Activated CD8-positive, alpha-beta T cell treated with anti-CD3 and anti-CD28 coated beads for 36 hours (primary cell): ENCODE data around the gene FARP1. TPM values are rescaled to one million over a fixed set of nuclear protein-coding genes. Genes with fewer than 3 reads are reported as not detected.

Experiments used
- ATAC-seq: fragments of 200-7000 bp; cut with Tn5 transposase; one replicate; pipeline ENCODE4 v1.10.0; 2021; ENCODE audit warnings: mild to moderate bottlenecking, moderate library complexity
- CTCF ChIA-PET: fragments of 350-600 bp; sonication (Branson Sonifier 250); formaldehyde crosslinking; loops from one replicate; lab custom pipeline; 2021; ENCODE audit warnings: antibody characterized with exemption; lab: Charles Lee
- POLR2A ChIA-PET: fragments of 350-600 bp; sonication (Branson Sonifier 250); formaldehyde crosslinking; loops from one replicate; lab custom pipeline; 2021; ENCODE audit warnings: antibody characterized with exemption; lab: Charles Lee
- DNase-seq: peaks from one replicate; pipeline ENCODE4 v3.0.0-alpha.2; 2020
- H3K27ac Mint-ChIP-seq: one replicate; pipeline ENCODE4 v1.8.0; 2021; ENCODE audit warnings: mild to moderate bottlenecking, mixed read lengths
- H3K27me3 Mint-ChIP-seq: one replicate; pipeline ENCODE4 v1.8.0; 2021; ENCODE audit warnings: mixed read lengths
- H3K36me3 Mint-ChIP-seq: one replicate; pipeline ENCODE4 v1.8.0; 2021; ENCODE audit warnings: low read depth, mixed read lengths
- H3K4me1 Mint-ChIP-seq: one replicate; pipeline ENCODE4 v1.8.0; 2021; ENCODE audit warnings: low read depth, mixed read lengths
- H3K4me3 Mint-ChIP-seq: one replicate; pipeline ENCODE4 v1.8.0; 2021; ENCODE audit warnings: mild to moderate bottlenecking, moderate library complexity, mixed read lengths
- H3K9me3 Mint-ChIP-seq: one replicate; pipeline ENCODE4 v1.8.0; 2021; ENCODE audit warnings: mixed read lengths
- CTCF ChIP-seq: fragments of 200-600 bp; IDR thresholded peaks from one replicate; pipeline ENCODE4 v1.8.0; 2022; ENCODE audit warnings: antibody characterized with exemption, mild to moderate bottlenecking
- intact Hi-C: fragments of 100-400 bp; cut with micrococcal nuclease; formaldehyde crosslinking; loops from one replicate; pipeline ENCODE4 v1.10.0; 2022
- total RNA-seq, 2 experiments: library from RNA; stranded (reverse); gene quantifications; one replicate each; pipeline ENCODE4 v1.2.3, GENCODE V29; 2021

FARP1 gene
- total RNA-seq, 2 experiments from 2014 or later: 0.27 to 0.43 TPM

- ChIA-PET POLR2A (no interaction called here), CTCF (interaction anchor here (4.1 kb wide), 1 partner anchor 179 kb away, joined by 18 read pairs; no protein-coding TSS in a partner anchor)
- DNase-seq (no peak), ATAC-seq (no peak)
- no peak for TF ChIP-seq CTCF
- no peaks in the 10 kb centered on the region for H3K9me3 Mint-ChIP-seq
- H3K4me3 Mint-ChIP-seq: no peak overlapping the region
- H3K4me1 Mint-ChIP-seq: peaks cover 58% of the 10 kb centered on the region
- intact Hi-C loops: no loop called here
- peaks cover 62% of the 10 kb centered on the region for H3K36me3 Mint-ChIP-seq
- H3K27ac Mint-ChIP-seq: peak overlapping the region; percentile 22
- no peaks in the 10 kb centered on the region for H3K27me3 Mint-ChIP-seq
Measured at GRCh38 chr13:98474292-98474691, 331.4 kb downstream of the FARP1 start.

GRCh38 chr13:98474761-98475160 lies 331.9 kb downstream of the FARP1 start:
- DNase-seq (no peak), ATAC-seq (no peak)
- TF ChIP-seq CTCF: no peak
- no peaks in the 10 kb centered on the region for H3K27me3 Mint-ChIP-seq
- H3K36me3 Mint-ChIP-seq: peaks cover 62% of the 10 kb centered on the region
- H3K27ac Mint-ChIP-seq: peak overlapping the region; percentile 30
- no peak overlapping the region for H3K4me3 Mint-ChIP-seq
- peaks cover 62% of the 10 kb centered on the region for H3K4me1 Mint-ChIP-seq
- H3K9me3 Mint-ChIP-seq: no peaks in the 10 kb centered on the region
- ChIA-PET POLR2A (no interaction called here), CTCF (interaction anchor here (1.3 to 4.1 kb wide), 2 partner anchors 8 to 178 kb away, joined by 6 to 18 read pairs; no protein-coding TSS in a partner anchor)
- intact Hi-C loops: loop anchor here (5.0 kb wide), 1 partner anchor 38 kb away; no protein-coding TSS in a partner anchor

DNA sequence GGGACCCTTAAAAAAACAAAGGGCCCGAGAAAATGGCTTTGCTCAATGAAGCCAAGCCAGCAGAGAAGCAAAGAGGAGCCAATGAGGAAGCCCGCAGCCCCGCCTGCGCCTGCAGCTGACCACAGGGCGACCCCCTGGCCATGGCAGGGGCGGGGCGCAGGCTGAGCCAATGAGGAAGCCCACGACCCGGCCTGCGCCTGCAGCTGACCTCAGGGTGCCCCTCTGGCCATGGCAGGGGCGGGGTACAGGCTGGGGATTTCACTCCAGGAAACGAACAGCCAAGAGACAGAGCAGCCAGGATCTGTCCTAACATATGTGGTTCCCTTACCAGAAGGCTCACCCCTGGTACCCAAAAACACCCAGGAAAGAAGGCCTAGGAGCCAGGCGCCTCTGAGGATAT lies 332.6 kb downstream of the FARP1 start:
- no peaks in the 10 kb centered on the region for H3K9me3 Mint-ChIP-seq
- intact Hi-C loops: loop anchor here (5.0 kb wide), 1 partner anchor 37 kb away; no protein-coding TSS in a partner anchor

GRCh38 chr13:98476106-98476505 lies 333.2 kb downstream of the FARP1 start:
- no peaks in the 10 kb centered on the region for H3K27me3 Mint-ChIP-seq
- no peak for TF ChIP-seq CTCF
- DNase-seq (peak; percentile 71), ATAC-seq (peak; percentile 43)
- POLR2A ChIA-PET: interaction anchor here (0.8 to 1.3 kb wide), 3 partner anchors 41 to 70 kb away, joined by 3 to 5 read pairs (median 3); no protein-coding TSS in a partner anchor
- CTCF ChIA-PET: interaction anchor here (1.3 to 2.1 kb wide), 4 partner anchors 10 to 177 kb away, joined by 3 to 14 read pairs (median 9); no protein-coding TSS in a partner anchor
- peaks cover 61% of the 10 kb centered on the region for H3K36me3 Mint-ChIP-seq
- peak overlapping the region; percentile 56 for H3K4me3 Mint-ChIP-seq
- H3K9me3 Mint-ChIP-seq: no peaks in the 10 kb centered on the region
- peaks cover 67% of the 10 kb centered on the region for H3K4me1 Mint-ChIP-seq
- peak overlapping the region; percentile 81 for H3K27ac Mint-ChIP-seq
- intact Hi-C loops: loop anchor here (2.0 to 5.0 kb wide), 2 partner anchors 36 to 99 kb away; no protein-coding TSS in a partner anchor

More for the DNA sequence above, 332.6 kb downstream of the FARP1 start:
- H3K27ac Mint-ChIP-seq: peak overlapping the region; percentile 30
- peaks cover 63% of the 10 kb centered on the region for H3K4me1 Mint-ChIP-seq
- TF ChIP-seq CTCF: no peak
- peaks cover 62% of the 10 kb centered on the region for H3K36me3 Mint-ChIP-seq
- H3K27me3 Mint-ChIP-seq: no peaks in the 10 kb centered on the region
- ChIA-PET CTCF (interaction anchor here (1.3 to 2.1 kb wide), 3 partner anchors 9 to 177 kb away, joined by 6 to 14 read pairs (median 12); no protein-coding TSS in a partner anchor), POLR2A (no interaction called here)
- no peak for ATAC-seq
- no peak overlapping the region for H3K4me3 Mint-ChIP-seq
- no peak for DNase-seq

DNA sequence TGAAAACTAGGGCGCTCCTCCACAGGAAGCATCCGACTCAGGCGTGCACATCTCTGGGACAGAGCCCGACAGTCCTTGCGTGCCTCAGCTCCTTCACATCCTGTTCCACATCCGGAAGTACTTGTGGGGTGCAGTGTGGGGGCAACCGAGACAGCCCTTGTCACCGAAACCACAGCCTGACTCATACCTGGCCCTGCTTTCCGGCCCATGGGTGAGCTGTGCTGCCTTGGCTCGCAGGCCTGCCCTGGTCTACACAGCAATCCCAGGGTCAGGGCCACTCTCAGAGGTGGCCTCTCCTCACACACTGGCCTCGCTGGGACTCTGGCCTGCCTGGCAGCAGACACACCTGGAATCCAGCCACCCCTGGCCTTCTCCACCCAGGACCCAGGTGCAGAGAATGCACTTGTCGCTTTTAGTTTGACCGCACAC lies 333.7 kb downstream of the FARP1 start:
- no peaks in the 10 kb centered on the region for H3K27me3 Mint-ChIP-seq
- H3K36me3 Mint-ChIP-seq: peaks cover 61% of the 10 kb centered on the region
- peaks cover 72% of the 10 kb centered on the region for H3K4me1 Mint-ChIP-seq
- CTCF ChIA-PET: interaction anchor here (1.4 to 2.1 kb wide), 4 partner anchors 10 to 176 kb away, joined by 3 to 14 read pairs (median 9); no protein-coding TSS in a partner anchor
- peak; percentile 96 for DNase-seq
- H3K9me3 Mint-ChIP-seq: no peaks in the 10 kb centered on the region
- POLR2A ChIA-PET: interaction anchor here (0.8 to 1.3 kb wide), 3 partner anchors 40 to 70 kb away, joined by 3 to 5 read pairs (median 3); no protein-coding TSS in a partner anchor
- peak overlapping the region; percentile 56 for H3K4me3 Mint-ChIP-seq
- H3K27ac Mint-ChIP-seq: peak overlapping the region; percentile 81
- intact Hi-C loops: loop anchor here (2.0 to 5.0 kb wide), 2 partner anchors 36 to 98 kb away; no protein-coding TSS in a partner anchor
- no peak for TF ChIP-seq CTCF
- peak; percentile 85 for ATAC-seq
